GM19467 (cell line): Measurements from ENCODE around the gene DROSHA.
"Not testable (repeated sequence)": the region's sequence is repeated elsewhere in the genome, so short reads cannot be mapped to it uniquely, and the experiment has no call there.

Experiments
- ATAC-seq: cut with Tn5 transposase; IDR thresholded peaks from one replicate; pipeline ENCODE4 v1.9.1; 2021; ENCODE audit warnings: mild to moderate bottlenecking, moderate library complexity; ENCODE audit not compliant: unreplicated experiment

Gene DROSHA

DNA sequence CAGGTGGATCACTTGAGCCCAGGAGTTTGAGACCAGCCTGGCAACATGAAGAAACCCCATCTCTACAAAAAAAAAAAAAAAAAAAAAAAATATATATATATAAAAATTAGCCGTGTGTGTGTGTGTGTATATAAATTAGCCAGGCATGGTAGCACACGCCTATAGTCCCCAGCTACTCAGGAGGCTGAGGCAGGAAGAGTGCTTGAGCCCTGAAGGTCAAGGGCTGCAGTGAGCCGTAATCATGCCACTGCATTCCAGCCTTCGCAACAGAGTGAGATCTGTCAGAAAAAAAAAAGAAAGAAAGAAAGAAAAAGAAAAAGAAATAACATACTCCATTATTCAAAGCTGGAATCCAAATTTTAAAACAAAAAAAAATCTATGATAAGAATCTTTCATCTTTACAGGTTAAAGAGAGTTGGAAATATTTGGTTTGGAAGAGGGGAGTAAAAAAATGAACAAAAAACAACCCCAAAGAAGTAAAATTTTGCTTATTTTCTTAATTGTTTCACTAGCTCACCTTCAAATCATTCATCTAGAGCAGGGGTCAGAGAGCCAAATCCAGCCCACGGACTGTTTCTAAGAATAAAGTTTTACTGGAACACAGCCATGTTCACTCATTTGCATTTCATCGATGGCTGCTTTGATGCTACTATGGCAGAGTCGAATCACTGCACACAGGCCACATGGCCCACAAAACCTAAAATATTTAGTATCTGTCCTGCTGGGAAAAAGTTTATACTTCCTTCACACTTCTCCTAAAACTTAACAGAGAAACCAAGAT lies 109.9 kb downstream of the DROSHA start:
- no peak for ATAC-seq

DNA sequence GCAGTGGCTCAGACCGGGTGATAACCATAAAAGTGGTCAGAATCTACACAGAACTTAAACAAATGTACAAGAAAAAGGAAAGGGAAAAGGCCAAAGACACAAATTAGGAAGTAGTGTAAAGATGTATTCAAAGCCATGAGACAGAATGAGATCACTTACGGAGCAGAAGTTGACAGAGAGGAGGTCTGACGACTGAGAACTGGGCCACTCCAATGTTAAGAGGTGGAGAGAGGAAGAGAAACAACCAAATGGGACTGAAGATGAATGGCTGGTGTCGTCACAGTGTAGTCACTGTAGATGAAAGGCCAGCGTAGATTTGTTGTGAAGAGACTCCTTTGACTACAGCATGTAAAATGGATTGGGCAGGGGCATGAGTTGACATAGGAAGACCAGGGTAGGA lies 114.4 kb downstream of the DROSHA start:
- ATAC-seq = no peak

DNA sequence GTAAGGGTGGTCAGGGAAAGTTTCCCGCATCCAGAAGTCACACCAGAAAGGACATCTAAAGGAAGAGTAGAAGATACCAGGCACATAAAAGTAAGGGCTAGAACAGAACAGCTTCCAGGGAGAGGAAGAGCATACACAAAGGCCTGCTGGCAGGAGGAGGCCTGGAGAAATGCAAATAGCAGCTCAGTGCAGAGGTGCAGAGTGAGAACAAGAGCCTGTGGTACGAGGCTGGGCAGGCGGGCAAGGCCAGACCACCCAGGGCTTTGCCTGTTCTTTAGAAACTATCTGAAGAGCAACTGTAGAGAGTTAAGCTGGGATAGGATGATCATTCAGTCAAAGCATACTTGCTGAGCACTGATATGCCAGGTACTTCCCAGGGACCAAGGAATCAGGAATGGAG lies 115.3 kb downstream of the DROSHA start:
- no peak for ATAC-seq

DNA sequence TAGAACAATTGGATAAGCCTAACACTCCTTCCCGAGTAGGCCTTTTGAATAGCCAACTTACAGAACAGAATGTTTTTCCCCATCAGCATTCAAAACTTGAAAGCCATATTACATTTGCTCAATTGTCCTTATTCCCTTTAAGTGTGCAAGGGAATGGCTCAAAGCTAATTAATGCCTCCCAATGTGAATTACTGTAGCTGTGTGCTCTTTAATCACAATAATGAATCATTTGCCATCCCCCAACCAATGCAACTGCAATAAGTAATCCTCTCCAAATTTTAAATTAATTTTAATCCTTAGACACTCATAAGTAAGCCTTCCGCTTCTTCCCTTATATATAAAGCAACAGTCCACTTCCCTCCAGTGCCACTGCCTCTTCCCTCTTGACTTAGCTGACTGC lies 115.9 kb downstream of the DROSHA start:
- no peak for ATAC-seq

DNA sequence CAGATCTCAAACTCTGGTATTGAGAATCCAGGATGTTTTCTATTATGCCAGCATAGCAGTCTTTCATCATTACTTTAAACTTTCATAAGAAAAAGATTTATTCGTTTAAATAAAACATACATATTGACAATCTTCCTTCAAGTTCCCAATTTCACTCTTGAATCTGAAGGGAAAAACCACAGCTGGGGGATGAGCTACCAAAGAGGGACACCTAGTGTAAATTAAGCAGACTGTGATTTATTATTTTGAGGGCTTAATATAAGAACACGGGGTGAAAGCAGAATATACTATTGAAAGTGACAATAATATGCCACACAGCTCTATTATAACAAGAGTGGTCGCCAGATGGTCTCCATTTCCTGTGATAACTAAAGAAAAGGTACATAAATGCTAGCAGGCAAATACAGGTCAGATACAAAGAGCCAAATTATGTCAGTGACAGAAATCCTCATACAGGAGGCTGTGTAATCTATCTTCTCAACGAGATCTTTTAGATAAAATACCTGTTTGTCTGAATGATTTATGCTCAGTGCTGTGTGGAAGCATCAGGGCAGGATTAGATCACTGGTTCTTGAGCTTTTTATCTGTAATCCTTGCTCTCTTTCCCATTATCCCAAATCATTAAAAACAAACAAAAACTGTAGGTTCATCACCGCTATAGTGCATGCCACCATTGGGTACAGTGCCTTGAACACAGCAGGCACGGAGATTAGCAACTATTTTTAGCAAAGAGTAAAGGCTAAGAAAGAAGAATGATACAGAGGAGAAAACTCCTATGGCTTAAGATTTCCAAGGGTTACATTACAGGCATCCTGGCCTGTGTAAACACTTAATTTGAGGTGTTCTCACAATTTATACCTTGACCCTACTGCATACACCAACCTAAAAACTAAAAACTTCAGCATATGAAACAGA lies 116.6 kb downstream of the DROSHA start:
- no peak for ATAC-seq

DNA sequence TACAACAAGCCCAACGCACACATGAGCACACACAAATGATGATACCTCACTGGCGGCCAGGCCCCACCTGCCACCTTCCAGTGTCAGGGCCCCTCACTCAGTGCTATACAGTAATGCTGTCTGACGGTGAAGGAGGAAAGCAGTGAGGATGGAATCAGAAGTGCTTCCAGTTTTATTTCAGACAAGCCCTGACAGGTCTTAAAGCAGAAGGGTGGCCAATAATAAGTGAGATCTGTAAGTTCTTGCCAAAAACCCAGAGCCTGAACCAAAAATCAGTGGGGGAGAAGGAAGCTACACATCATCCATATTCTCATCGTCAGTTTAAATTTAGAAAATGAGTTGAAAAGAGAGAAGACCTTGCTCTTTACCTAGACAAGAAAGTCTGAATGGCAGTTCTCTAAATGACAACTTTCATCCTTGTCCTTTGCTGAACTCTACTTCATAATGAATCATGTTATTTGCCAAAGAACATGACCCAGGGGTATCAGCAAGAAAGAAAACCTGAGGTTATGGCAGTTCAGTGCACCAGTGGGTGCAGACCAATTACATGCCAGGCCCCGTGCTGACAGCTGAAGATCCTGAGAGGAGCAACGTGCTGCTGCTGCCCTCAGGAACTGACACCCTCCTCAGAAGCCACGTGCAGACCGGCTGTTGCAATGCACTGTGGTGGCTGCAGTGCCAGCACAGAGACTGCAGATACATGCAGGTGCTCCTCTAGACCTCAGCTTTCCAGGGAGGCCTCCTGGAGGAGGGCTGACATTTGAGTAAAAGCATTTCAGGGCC lies 118.7 kb downstream of the DROSHA start:
- no peak for ATAC-seq

DNA sequence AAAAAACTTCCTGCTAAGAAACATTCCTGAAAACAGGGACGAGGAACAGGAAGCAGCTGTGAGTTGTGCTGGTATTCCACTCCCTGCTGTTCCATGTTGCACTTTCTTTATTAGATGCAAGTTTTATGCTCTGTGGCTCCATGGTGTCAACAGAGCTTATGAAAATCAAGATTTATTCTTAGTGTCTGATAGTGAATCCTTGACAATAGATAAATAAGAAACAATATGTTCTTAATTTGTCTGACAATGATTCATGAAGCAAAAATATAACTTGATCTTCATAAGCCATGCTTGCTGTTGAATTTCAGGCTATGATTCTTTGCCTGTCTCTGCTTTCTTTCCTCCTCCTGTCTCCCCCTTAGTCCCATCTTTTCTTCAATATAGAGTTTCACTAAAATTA lies 119.6 kb downstream of the DROSHA start:
- no peak for ATAC-seq

DNA sequence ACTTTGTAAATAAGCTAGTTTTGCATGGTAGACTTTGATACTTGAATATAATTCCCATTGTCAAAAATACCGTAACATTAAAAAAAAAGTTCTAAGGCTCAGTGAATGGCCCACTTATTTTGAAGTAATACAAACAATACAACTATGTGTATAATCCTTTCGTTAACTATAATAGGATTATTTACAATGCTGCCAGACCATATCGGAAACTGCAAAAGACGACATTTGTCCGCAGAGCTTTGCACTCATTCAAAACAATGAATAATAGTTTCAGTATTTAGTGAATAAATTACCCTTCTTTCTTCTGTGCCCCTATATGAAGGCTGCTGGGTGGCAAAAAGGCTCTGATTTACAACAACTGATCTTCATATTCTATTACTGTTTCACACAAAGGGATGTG lies 121.8 kb downstream of the DROSHA start:
- ATAC-seq = no peak

DNA sequence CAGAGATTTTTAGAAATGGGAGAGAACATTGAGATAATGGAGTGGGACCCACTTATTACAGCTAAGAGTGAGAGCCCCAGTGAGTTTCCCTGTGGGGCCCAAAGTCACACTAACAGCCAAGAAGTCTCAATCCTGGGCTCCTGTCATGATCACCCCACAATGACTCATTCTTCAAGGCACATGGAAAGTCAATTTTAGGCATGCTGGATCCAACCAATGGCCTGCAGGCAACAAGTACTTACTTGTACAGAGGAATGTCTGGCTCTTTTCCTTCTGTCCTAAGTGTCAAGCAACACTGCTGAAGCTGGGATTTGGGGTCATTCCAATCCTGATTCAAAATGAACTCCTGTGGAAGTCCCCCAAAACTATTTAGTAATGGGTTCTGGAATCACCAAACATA lies 123.1 kb downstream of the DROSHA start:
- ATAC-seq = no peak

DNA sequence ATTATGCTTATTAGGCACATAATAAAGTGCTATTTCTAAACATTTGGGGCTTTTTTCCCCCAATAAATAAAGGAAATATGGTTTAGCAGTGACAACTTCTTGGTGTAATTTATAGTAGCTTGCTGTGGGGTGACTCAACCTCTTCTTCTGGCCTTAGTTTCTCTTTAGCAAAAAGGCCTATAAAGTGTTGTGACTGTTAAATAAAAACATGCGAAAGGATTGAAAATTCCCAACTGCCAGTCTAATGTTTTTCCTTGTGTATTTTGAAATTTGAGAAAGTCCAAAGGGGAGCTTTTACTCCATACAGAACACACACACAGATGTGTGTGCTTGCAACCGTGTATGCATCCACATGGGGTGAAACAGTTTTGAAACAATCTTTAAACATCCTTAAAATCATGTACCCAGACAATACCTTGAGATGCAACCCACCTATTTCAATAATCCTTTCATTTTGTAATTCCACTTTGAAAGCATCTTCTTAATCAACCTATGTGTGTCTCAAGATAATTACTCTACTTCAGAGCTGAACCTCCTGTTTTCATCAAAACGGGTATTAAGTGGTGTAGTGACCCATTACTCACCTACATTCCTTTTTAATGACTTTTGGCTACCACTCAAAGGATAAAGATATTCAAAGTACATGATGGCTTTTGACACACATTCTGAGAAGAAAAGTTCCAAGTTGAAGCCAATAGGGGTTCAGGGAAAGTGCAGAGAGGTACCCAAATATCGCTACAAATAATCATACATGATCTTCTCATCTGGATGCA lies 123.8 kb downstream of the DROSHA start:
- ATAC-seq = no peak

DNA sequence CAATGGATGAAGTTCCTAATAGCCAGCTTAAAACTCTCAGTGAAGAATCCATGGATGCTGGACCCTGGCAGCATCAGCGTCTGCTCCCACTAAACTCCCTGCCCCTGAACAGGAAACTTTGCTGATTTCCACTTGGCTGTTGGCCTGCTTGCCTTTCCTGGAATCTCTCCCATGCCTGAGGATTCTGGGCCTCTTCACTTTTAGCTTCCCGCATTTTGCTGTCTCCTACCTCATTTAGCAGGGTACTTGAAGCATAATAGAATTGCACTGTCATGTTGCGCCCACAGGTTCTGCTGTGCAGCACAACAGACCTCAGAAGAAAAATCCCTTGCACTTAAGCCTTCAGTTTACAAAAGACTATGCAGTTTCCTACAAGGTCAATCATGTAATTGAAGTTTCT lies 127.6 kb downstream of the DROSHA start:
- no peak for ATAC-seq

DNA sequence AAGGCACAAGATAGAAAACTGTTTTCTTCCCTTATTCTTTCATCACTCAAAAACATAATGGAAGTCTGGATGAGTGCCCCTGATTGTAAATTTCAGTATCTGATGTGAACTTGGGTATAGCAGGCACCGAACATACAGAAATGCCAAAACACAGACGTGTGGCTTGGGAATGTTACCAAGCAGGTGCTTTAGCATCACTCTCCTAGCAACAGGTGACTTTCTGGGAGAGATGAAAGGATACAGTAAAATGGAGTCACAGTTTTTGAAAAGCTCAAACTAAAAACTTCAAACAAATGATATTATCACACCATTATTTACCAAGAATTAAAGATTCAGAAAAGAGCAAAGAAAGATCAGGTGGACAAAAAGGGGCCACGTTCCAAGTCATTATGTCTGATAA lies 130.2 kb downstream of the DROSHA start:
- no peak for ATAC-seq

DNA sequence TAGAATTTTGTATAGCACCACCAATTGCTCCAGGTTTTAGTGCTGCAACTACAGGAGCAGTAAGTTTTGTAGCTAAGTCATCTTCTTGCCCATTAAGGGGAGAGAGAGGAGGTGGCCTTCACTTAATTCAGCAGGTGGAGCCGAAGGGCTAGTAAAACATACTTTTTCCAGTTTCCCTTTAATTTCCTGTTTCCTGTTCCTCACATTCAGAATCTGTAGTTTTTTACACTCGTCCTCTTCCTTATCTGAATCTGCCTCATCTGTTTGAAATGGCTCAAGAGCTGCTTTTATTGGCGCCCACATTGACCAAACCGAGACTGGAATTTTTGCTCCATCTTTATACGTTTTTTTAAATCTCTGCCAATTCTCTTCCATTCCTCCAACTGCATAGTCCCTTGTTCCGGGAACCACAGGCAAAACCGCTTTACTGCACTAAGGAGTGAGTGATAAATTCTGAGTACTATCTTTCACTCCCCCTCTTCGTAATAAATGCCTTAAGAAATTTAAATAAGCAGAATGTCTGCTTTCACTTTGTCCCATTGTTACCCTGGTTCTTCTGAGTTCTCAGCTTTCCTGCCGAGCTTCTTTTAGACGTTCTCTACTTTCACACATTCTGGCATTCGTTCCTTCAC lies 133.9 kb downstream of the DROSHA start:
- ATAC-seq = no peak

DNA sequence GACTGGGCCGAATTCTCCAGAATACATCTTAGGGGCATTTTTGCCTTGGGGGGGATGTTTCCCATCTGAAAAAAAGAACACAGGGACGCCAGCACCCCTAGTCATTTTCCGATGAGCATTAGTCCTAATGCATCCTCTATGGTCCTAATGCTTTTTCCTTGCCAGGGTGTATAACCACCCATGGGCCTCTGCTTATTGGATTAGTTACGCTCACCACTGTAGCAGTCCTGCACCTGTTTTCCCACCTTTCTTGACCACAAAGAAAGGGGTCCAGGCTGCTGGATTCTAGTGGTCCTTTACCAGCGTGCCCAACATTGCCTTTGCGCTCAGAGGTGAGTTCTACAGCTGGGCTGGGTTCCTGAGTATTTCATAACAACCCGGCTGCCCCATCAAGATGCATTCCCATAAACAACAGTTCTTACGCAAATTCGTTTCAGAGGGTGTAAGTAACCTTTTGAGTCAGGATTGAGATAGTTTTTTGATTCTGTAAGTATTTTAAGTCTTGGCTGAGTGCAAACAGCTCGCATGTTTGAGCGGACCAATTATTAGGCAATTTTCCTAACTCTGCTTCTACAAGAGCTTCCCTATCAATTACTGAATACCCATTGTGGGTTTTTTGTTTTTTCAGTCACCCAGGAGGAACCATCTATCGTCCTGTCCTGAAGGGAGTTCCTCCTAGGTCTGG lies 135.1 kb downstream of the DROSHA start:
- no peak for ATAC-seq

DNA sequence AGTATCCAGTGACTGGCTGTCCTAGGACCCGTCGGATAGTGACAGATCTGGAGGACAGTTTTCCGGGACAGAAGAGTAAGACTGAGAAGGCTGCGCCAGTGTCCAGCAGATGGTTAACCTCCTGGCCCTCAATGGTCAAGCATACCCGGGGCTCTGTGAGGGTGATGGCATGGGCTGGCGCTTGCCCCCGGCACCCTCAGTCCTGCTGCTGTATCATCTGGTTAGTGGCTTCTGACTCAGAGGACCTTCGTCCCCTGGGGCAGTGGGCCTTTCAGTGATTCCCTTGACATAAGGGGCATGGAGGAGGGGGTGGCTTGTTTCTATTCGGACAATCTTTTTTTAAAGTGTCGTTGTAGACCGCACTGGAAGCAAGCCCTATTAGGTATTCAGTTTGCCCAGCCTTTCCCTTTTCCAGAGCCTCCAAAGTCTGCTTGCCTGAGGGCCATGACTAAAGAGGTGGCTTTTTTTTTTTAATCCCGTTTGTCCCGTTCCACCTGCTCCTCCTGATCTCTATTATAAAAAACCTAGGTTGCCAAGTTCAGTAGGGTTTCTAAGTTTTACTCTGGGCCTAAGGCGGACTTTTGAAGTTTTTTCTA lies 136.3 kb downstream of the DROSHA start:
- ATAC-seq = not testable (repeated sequence)

DNA sequence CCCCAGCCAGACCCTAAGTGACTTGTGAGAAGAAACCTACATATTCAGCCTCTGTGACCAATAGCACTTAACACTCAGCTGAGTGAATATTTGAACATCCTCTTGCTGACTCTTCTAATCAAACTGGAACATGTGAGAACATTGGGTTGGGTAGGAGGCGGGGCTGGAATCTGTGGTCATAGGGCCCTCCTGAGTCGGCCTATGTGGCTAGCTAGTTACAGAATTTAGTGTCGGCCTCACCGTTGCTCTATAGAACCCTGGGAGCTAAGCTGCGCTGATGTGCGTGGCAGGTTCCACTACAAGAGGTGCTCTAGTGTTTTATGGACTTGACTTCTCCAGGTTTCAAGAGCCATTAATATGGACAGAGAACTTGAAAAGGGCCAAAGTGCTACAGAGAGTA lies 138.8 kb downstream of the DROSHA start:
- no peak for ATAC-seq

DNA sequence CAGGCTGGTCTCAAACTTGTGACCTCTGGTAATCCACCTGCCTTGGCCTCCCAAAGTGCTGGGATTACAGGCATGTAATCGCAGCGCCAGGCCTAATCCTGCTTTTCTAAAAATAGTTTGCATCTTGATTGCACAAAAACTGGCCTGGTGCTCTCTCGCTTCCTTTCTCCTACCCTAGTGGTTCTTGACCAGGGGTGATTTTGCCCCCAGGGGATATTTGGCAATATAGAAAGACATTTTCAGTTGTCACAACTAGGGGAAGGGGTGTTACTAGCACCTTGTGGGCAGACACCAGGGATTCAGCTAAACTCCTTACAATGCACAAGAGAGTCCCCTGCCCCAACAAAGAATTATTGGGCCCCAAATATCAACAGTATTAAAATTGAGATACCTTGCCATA lies 139.8 kb downstream of the DROSHA start:
- no peak for ATAC-seq

DNA sequence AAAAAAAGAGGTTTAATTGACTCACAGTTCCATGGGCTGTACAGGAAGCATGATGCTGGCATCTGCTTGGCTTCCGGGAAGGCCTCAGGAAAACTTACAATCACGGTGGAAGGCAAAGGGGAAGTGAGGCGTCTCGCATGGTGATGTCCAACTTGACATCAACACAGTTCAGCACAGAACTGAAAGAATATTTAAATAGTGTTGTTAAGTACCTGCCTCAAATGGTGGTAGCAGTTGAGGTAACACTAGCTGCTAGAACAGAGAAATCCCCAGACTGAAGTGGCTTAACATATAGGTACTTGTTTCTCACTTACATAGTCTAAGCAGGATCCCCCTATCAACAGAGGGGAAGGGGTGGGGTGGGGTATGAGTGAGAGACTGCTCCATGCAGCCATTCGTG lies 141.6 kb downstream of the DROSHA start:
- no peak for ATAC-seq
